GM12873 (cell line): ENCODE data around the gene ZNF185.

Experiments
- CTCF ChIP-seq: IDR thresholded peaks from 2 replicates; pipeline ENCODE4 v1.5.1; 2012; ENCODE audit warnings: low read depth, mild to moderate bottlenecking, moderate library complexity, low read length, control low read depth; ENCODE audit not compliant: insufficient read depth; ENCODE audit errors: missing control alignments

The ZNF185 gene

GRCh38 chrX:152903589-152903988 lies 5.7 kb downstream of the ZNF185 start:
- no peak for TF ChIP-seq CTCF

- peak; percentile 95 for TF ChIP-seq CTCF
Observed at GRCh38 chrX:152904151-152905080, 6.5 kb downstream of the ZNF185 start.

- no peak for TF ChIP-seq CTCF
Observed at GRCh38 chrX:152905081-152905420, 7.2 kb downstream of the ZNF185 start.

- no peak for TF ChIP-seq CTCF
Observed at GRCh38 chrX:152907084-152907651, 9.3 kb downstream of the ZNF185 start.

- TF ChIP-seq CTCF: no peak
Observed at GRCh38 chrX:152908486-152908885, 10.6 kb downstream of the ZNF185 start.

GRCh38 chrX:152912106-152912505 lies 14.2 kb downstream of the ZNF185 start:
- TF ChIP-seq CTCF: peak; percentile 39

GRCh38 chrX:152912641-152913040 lies 14.8 kb downstream of the ZNF185 start:
- no peak for TF ChIP-seq CTCF
